Fibroblast of gingiva (primary cell): ENCODE results near the gene PRIM1.
"Not testable (repeated sequence)": the region's sequence is repeated elsewhere in the genome, so short reads cannot be mapped to it uniquely, and the experiment has no call there.

Experiments
- DNase-seq: peaks from one replicate; pipeline ENCODE4 v3.0.0-alpha.2; 2011; ENCODE audit warnings: low read depth

Gene PRIM1

GRCh38 chr12:56751712-56752598 is at the start of gene PRIM1:
Gene PRIM1, minus strand, starts transcription at chr12:56752323. Its CDS starts 25 bp downstream, at chr12:56752298.
- peak; percentile 63 for DNase-seq

DNA sequence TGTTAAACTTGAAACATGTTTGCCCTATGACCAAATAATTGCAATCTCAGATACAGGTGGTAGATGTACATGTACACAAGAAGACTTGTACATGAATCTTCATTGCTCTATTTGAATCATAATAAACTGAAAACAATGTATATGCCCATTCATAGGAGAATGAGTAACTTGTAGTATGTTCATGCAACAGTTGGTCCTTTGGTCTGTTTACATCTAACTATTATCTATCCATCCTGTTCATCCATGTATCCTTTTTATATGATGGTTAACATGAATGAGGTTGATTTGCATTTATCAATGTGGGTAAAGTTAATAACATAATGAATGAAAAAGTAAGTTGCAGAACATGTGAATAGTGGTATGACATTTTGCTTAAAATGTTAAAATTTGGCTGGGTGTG is 48.1 kb upstream of the PRIM1 start:
- no peak for DNase-seq

DNA sequence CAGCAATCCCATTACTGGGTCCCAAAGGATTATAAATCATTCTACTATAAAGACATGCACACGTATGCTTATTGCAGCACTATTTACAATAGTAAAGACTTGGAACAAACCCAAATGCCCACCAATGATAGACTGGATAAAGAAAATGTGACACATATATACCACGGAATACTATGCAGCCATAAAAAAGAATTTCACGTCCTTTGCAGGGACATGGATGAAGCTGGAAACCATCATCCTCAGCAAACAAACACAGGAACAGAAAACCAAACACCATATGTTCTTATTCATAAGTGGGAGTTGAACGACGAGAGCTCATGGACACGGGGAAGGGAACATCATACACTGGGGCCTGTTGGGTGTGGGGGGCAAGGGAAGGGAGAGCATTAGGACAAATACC is 47.2 kb upstream of the PRIM1 start:
- DNase-seq: not testable (repeated sequence)

GRCh38 chr12:56795791-56796190 is 43.7 kb upstream of the PRIM1 start:
- DNase-seq: not testable (repeated sequence)

DNA sequence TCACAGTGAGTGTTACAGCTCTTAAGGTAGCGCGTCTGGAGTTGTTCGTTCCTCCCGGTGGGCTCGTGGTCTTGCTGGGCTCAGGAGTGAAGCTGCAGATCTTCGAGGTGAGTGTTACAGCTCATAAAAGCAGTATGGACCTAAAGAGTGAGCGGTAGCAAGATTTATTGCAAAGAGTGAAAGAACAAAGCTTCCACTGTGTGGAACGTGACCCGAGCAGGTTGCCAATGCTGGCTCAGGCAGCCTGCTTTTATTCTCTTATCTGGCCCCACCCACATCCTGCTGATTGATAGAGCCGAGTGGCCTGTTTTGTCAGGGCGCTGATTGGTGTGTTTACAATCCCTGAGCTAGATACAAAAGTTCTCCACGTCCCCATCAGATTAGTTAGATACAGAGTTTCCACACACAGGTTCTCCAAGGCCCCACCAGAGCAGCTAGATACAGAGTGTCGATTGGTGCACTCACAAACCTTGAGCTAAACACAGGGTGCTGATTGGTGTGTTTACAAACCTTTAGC is 43.0 kb upstream of the PRIM1 start:
- not testable (repeated sequence) for DNase-seq

GRCh38 chr12:56793124-56793523 is 41.0 kb upstream of the PRIM1 start:
- DNase-seq: not testable (repeated sequence)

DNA sequence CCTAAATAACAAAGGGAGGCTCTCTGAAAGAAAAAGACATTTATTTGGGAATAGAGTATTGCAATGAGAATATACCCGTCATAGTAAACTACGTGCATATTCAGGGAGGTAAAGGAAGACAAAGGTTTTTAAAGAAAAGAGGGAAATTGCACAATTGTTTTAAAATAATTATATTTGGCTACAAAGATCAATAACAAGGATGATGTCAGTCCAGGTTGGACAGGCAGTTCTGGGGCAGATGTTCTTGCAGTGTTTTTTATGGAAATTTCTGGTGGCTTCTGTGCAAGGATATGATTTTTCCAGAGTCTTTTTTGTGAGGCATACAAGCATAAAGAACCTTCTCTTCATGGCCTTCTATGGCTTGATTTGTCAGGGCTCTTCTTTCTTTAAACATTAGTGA is 40.6 kb upstream of the PRIM1 start:
- DNase-seq: no peak

GRCh38 chr12:56789429-56789828 is 37.3 kb upstream of the PRIM1 start:
- not testable (repeated sequence) for DNase-seq

- DNase-seq: no peak
These were observed 35.4 kb upstream of the PRIM1 start for GRCh38 chr12:56787498-56787897.

- no peak for DNase-seq
These were observed 33.8 kb upstream of the PRIM1 start for GRCh38 chr12:56785874-56786273.

- DNase-seq: no peak
These were observed 33.2 kb upstream of the PRIM1 start for GRCh38 chr12:56785141-56785865.

- DNase-seq: no peak
These were observed 29.6 kb upstream of the PRIM1 start for GRCh38 chr12:56781726-56782125.

DNA sequence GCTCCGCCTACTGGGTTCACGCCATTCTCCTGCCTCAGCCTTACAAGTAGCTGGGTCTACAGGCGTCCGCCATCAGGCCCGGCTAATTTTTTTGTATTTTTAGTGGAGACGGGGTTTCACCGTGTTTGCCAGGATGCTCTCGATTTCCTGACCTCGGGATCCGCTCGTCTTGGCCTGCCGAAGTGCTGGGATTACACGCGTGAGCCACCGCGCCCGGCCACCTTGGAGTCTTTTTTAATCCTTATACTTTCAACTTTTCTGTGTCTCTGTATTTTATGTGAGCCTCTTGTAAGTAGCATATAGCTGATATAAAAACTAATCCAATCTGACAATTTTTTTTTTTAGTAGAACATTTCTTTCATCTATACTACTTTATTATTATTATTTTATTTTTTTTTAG is 26.6 kb upstream of the PRIM1 start:
- DNase-seq: no peak

- DNase-seq: no peak
These were observed 24.5 kb upstream of the PRIM1 start for GRCh38 chr12:56776654-56777053.

DNA sequence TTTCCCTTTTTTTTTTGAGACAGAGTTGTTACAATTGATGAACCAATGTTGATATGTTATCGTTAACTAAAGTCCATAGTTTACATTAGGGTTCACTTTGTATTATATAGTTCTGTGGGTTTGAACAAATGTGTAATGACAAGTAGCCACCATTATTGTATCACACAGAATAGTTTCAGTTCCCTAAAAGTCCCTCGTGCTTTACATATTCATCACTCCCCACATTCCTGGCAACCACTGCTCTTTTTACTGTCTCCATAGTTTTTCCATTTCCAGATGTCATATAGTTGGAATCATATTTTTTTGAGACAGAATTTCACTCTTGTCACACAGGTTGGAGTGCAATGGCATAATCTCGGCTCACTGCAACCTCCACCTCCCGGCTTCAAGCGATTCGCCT is 23.5 kb upstream of the PRIM1 start:
- DNase-seq: no peak

DNA sequence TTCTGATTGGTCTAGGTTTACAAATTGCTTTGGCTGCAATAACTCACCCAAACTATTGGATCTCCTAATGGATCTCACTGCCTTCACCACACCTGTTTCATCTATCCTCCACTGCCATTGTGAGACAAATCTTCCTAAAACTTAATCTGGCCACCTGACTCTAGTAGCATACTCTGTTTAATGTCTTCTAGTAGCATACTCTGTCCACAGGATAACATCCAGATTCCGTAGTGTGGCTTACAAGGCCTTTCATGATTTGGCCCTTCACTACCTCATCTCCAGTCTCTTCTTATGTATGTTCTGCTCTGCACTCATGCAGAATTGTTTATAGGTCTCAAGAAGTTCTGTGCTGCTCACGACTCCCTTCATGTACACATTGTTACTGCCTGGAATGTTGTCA is 21.0 kb upstream of the PRIM1 start:
- DNase-seq: no peak

DNA sequence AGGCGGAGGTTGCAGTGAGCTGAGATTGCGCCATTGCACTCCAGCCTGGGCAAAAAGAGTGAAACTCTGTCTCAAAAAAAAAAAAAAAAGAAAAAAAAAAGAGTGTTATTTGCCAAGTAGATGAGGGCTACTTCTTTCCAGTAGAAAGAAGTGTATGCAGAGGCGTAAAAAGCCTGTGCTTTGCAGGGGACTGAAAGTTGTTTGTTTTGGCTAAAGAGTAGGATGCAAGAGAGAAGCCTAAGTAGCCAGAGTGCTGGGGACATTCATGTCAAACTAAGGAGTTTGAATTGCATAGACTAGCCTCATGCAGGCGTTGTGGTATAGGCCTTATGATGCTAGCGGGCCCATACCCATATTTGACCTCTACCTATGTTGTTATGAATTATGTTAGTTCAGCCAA is 20.5 kb upstream of the PRIM1 start:
- DNase-seq: no peak

DNA sequence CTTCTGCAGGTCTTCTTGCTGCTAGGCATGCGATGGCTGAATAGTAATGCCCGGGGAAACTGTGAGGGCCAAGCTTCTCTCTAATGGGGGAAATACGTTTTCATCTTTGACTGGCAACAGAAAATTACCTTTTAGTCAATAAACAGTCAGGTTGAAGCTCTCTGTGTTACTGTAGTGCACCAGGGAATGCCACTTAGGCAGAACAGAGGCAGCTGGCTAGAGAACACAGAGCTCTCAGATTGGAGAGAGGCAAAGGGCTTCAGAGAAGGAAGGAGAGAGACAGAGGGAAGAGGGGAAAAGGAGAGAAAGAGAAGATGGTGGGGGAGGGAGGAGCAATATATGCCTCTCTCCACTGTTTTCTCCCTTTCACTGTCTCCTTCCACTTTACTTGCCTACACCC is 17.7 kb upstream of the PRIM1 start:
- DNase-seq: no peak

DNA sequence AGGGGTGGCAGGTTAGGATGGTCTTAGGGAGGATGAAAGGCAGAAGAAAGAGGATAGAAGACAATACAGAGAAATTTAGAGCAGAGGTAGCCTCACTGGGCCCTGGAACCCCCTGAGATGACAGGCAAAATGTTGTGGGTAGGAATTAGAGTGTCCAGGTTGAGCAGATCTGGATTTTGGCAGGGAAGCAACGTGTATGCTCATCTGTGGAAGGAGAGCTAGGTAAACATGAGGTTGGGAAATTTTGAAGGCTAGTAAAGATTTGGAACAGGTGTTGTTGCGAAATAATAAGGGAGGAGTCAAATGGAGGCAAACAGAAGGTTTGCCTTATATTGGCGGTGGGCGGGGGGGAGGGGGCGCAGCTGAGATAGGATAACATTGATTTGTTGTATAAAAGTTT is 16.3 kb upstream of the PRIM1 start:
- no peak for DNase-seq

- DNase-seq: no peak
These were observed 14.4 kb upstream of the PRIM1 start for GRCh38 chr12:56766535-56766934.

DNA sequence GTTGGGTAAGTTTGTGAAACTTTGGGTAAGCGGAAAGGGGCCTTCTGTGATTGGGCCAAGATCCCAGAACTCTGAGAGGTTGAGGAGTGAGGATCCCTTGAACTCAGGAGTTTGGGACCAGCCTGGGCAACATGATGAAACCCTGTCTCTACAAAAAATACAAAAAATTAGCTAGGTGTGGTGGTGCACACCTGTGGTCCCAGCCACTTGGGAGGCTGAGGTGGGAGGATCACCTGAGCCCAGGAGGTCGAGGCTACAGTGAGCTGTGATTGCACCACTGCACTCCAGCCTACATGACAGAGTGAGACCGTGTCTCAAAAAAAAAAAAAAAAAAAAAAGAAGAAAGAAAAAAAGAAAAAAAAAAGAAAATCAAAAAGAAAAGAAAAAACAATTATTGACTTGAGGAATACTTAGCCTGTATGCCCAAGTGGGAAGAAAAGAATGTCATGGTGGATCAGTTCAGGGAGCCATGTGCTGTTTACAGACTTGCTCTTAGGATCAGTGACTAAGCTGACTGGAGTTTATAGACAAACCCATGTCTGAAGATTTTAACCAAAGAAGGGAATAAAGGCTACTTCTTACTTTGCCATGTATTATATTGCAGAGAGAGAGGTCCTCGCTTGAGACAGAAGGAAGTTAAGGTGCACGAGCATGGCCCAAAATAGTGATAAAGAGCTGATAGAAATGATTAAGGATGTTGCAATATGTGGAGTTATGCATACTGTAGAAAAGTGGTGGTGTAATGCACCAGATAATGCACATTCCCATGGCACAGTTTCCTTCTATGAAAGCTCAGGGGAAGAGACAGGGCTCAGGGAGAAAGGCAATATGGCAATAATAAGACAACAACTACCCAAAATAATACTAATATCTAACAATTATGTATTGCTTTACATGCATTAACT is 11.9 kb upstream of the PRIM1 start:
- DNase-seq: no peak

- DNase-seq: no peak
These were observed 9.7 kb upstream of the PRIM1 start for GRCh38 chr12:56761812-56762211.
